Tibial nerve (tissue), 4 donors: Measurements from ENCODE around the gene PI4K2B. TPM values are rescaled to one million over a fixed set of nuclear protein-coding genes. Genes with fewer than 3 reads are reported as not detected.
"Not testable (repeated sequence)": the region's sequence is repeated elsewhere in the genome, so short reads cannot be mapped to it uniquely, and the experiment has no call there.

ENCODE experiments used
- DNase-seq, 2 donors: peaks; one replicate each; pipeline ENCODE4 v3.0.0-alpha.2; 2019; ENCODE audit warnings: low spot score in 2 of 2
- H3K27ac ChIP-seq, 4 donors: fragments of 200-600 bp; sonication (generic) in 3 of 4; one replicate each; pipeline ENCODE4 v1.5.1; 2017 to 2019; ENCODE audit warnings: mild to moderate bottlenecking in 1 of 4
- H3K27me3 ChIP-seq, 2 donors: fragments of 200-600 bp; sonication (generic) in 1 of 2; one replicate each; pipeline versions ENCODE4 v1.5.1 to v1.6.0; 2017 to 2019
- H3K36me3 ChIP-seq, 3 donors: fragments of 200-600 bp; sonication (generic); one replicate each; pipeline ENCODE4 v1.5.1; 2018 to 2019
- H3K4me1 ChIP-seq, 4 donors: fragments of 200-600 bp; sonication (generic) in 3 of 4; one replicate each; pipeline ENCODE4 v1.5.1; 2017 to 2019
- H3K4me3 ChIP-seq, 4 donors: fragments of 200-600 bp; sonication (generic) in 3 of 4; one replicate each; pipeline ENCODE4 v1.5.1; 2017 to 2019; ENCODE audit warnings: mild to moderate bottlenecking in 1 of 4, moderate library complexity in 1 of 4
- H3K9me3 ChIP-seq, 4 donors: fragments of 200-600 bp; sonication (generic) in 3 of 4; one replicate each; pipeline ENCODE4 v1.5.1; 2017 to 2019
- CTCF ChIP-seq, 5 experiments: fragments of 200-600 bp in 3 of 5; fragments of 450-650 bp in 2 of 5; sonication (generic) in 3 of 5; IDR thresholded peaks; one replicate each; pipeline ENCODE4 v1.5.1; 2016 to 2019; ENCODE audit warnings: antibody characterized with exemption in 5 of 5, mild to moderate bottlenecking in 3 of 5, moderate library complexity in 2 of 5
- EP300 ChIP-seq, 2 donors: sonication (generic); formaldehyde crosslinking; IDR thresholded peaks; one replicate each; pipeline ENCODE4 v1.6.1; 2017; ENCODE audit warnings: antibody characterized with exemption in 2 of 2, mild to moderate bottlenecking in 1 of 2
- POLR2A ChIP-seq, 2 donors: fragments of 450-650 bp; IDR thresholded peaks; one replicate each; pipeline ENCODE4 v1.6.1; 2017; ENCODE audit warnings: antibody characterized with exemption in 2 of 2, mild to moderate bottlenecking in 2 of 2, moderate library complexity in 2 of 2
- WGBS, 2 donors: methylation state at CpG; one replicate each; pipeline ENCODE4 v1.1.5; 2018; 5-methylcytosine and 5-hydroxymethylcytosine counted together
- total RNA-seq, 4 donors: library from RNA; depleted of rRNA; stranded (reverse); fragments of >200 nt; gene quantifications; one replicate each; pipeline ENCODE4 v1.1.0, GENCODE V29; 2016

Gene PI4K2B
- total RNA-seq, 4 donors from 2014 or later, result 11.1 to 22.8 (median 14.6) TPM

DNA sequence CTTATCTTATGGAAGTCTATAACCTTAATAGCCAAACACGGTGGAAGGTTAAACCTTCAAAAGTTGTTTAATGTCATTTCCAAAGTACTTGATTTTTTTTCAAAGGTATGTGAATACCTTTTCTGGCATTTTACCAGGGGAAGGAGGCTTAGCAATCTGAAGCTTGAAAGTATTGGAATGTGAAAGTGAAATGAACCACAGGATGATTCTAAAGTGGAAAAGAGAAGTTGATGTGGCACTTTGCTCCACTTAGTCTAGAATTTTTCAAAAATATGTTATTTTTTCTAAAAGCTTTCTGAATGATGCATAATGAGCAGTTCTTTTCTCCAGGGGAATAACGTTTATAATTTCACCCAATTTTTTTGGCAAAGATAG is 19.2 kb downstream of the PI4K2B start:
- DNase-seq, result no peak
- Histone ChIP-seq H3K27ac (no peak overlapping the region), H3K36me3 (peaks cover 0 to 27% (median 6%) of the 10 kb centered on the region in 3 donors), H3K4me1 (peaks cover 0 to 9% (median 4%) of the 10 kb centered on the region in 4 donors), H3K27me3 (no peaks in the 10 kb centered on the region), H3K9me3 (no peaks in the 10 kb centered on the region), H3K4me3 (no peak overlapping the region)
- WGBS, 2 donors, result 40 to 46% methylated on average over 2 of the region's 2 CpGs
- no peak for TF ChIP-seq POLR2A (IDR thresholded peaks at IDR 0.05)
- no peak for TF ChIP-seq EP300 (IDR thresholded peaks at IDR 0.05)
- no peak for TF ChIP-seq CTCF (IDR thresholded peaks at IDR 0.05)

- H3K36me3 ChIP-seq, result peaks cover 0 to 27% (median 6%) of the 10 kb centered on the region in 3 donors
- H3K4me1 ChIP-seq, H3K27ac ChIP-seq, H3K27me3 ChIP-seq, H3K4me3 ChIP-seq, H3K9me3 ChIP-seq, DNase-seq: not testable (repeated sequence)
- WGBS, 2 donors, result 96 to 98% methylated on average over 12 of the region's 12 CpGs
Observed at GRCh38 chr4:25253786-25254185, 20.0 kb downstream of the PI4K2B start.

GRCh38 chr4:25258980-25259578 is 25.2 kb downstream of the PI4K2B start:
- Histone ChIP-seq H3K4me3 (no peak overlapping the region), H3K9me3 (no peaks in the 10 kb centered on the region), H3K27ac (no peak overlapping the region), H3K4me1 (no peaks in the 10 kb centered on the region), H3K27me3 (no peaks in the 10 kb centered on the region), H3K36me3 (peaks cover 0 to 49% (median 6%) of the 10 kb centered on the region in 3 donors)
- TF ChIP-seq EP300 (IDR thresholded peaks at IDR 0.05) (no peak), CTCF (IDR thresholded peaks at IDR 0.05) (no peak), POLR2A (IDR thresholded peaks at IDR 0.05) (no peak)
- WGBS, 2 donors, result 87 to 93% methylated on average over 2 of the region's 2 CpGs
- DNase-seq, result no peak

DNA sequence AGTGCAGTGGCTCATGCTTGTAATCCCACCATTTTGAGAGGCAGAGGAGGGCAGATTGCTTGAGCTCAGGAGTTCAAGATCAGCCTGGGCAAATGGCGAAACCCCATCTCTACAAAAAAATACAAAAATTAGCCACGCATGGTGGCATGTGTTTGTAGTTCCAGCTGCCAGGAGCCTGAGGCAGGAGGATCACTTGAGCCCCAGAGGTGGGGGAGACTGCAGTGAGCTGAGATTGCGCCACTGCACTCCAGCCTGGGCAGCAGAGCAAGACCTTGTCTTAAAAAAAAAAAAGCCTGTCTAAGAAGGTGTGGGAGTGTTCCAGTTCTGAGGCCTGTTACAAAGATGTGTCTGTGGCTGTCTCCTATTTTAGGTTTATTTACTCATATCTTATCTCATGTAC is 38.0 kb downstream of the PI4K2B start:
- no peak for DNase-seq
- Histone ChIP-seq H3K4me3 (no peak overlapping the region), H3K36me3 (peaks cover 0 to 66% (median 0%) of the 10 kb centered on the region in 3 donors), H3K27ac (no peak overlapping the region), H3K4me1 (no peaks in the 10 kb centered on the region), H3K9me3 (no peaks in the 10 kb centered on the region), H3K27me3 (no peaks in the 10 kb centered on the region)
- TF ChIP-seq EP300 (IDR thresholded peaks at IDR 0.05) (no peak), CTCF (IDR thresholded peaks at IDR 0.05) (no peak), POLR2A (IDR thresholded peaks at IDR 0.05) (no peak)
- WGBS, 2 donors, result 94 to 96% methylated on average over 3 of the region's 3 CpGs

- Histone ChIP-seq H3K36me3 (peaks cover 0 to 28% (median 0%) of the 10 kb centered on the region in 3 donors), H3K9me3 (no peaks in the 10 kb centered on the region), H3K27me3 (no peaks in the 10 kb centered on the region), H3K4me3 (no peak overlapping the region), H3K27ac (no peak overlapping the region), H3K4me1 (no peaks in the 10 kb centered on the region)
- DNase-seq, result no peak
- WGBS, 2 donors, result 84 to 94% methylated on average over 4 of the region's 4 CpGs
- no peak for TF ChIP-seq CTCF (IDR thresholded peaks at IDR 0.05)
- no peak for TF ChIP-seq POLR2A (IDR thresholded peaks at IDR 0.05)
- no peak for TF ChIP-seq EP300 (IDR thresholded peaks at IDR 0.05)
Observed at GRCh38 chr4:25280210-25280609, 46.4 kb downstream of the PI4K2B start.
